ENCODE measurements around the gene OR5L1. TPM values are rescaled to one million over a fixed set of nuclear protein-coding genes. Genes with fewer than 3 reads are reported as not detected.

Gene OR5L1
- polyA plus RNA-seq (2012; ENCODE audit: insufficient read depth, insufficient read length) = not detected

DNA sequence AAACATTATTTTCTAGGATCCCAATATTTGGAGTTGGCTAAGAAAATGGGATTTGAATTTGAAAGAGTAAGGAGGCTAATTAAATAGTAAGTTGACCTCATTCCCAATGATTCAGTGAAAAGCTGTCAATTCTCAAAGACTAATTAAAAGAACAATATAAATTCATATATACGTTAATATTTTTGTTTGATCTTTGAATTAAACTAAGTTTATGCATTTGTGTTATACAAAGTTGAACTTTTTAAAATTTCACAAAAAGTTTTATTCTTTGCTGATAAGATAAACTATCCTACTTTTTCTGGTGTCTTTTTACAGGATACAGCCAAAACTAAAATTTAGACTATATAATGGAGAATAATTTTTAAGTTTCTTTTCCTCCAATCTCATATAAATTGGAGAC is at the start of gene OR5L1:
OR5L1 (plus strand) TSS at position 301 of the 400 bp plus-strand sequence. CDS start 100 bp downstream, outside the sequence.
- no peak for DNase-seq (ENCODE audit: low read depth, low spot score)
- no peak within 1 kb of the TSS for H3K4me3 ChIP-seq (ENCODE audit: low read length)

DNA sequence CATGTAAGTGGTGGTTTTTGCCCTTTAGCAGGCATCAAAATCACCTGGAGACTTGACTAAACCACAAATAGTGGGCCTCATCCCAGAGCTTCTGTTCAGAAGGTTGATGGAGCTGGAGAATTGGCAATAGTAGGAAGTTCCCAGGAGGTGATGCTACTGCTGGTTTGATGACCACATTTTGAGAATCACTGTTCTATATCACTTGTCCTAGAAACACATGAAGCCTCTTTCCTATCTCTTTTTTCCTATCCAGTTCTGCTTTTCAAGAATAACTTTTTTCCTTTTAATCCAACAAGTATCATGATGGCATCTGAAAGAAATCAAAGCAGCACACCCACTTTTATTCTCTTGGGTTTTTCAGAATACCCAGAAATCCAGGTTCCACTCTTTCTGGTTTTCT is 38.0 kb upstream of the OR5L1 start, which contains the start of gene OR5D13:
OR5D13 (plus strand) TSS at position 301 of the 400 bp plus-strand sequence; CDS start at position 301, 0 bp downstream.
- H3K4me3 ChIP-seq (ENCODE audit: low read length) = no peak within 1 kb of the TSS
- DNase-seq (ENCODE audit: low read depth, low spot score) = no peak

DNA sequence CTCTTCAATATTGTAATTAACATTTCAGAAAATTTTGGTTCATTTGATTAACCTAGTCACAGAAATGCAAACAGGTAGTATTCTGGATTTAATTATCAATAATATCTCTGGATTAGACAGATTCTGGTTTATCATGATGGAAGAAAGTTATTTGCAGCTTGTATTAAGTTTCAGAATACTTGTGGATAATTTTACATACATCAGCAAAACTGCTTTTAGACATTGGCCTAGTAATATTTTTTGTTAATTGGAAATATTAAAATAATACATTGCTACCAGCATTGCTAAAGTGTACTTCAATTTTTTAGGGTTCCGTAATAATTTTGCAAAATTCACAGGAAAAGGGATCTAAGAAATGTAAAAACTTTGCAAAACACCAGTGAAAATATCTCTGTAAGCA is 19.6 kb upstream of the OR5L1 start:
- DNase-seq (ENCODE audit: low read depth, low spot score) = no peak

DNA sequence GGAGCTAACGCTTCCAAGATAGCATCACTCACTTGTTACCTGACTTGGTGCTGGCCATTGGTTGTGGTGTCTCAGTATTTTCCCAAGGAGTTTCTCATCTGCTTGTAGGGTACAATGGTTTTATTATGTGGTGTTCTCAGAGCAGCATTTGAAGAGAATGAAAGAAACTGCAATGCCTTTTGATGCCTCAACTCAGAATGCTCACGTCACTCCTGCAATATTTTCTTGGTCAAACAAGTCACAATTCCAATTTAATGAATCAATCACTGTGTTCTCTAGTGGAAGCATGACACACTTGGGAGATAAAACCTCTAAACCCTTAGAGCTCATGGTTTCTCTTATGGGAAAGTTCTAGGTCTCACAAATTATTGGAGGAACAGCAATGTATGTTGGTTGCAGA is 17.8 kb upstream of the OR5L1 start:
- DNase-seq (ENCODE audit: low read depth, low spot score) = no peak
- no peak overlapping the region for H3K4me3 ChIP-seq (ENCODE audit: low read length)

More for the DNA sequence above, 19.6 kb upstream of the OR5L1 start:
- H3K4me3 ChIP-seq (ENCODE audit: low read length) = no peak overlapping the region

DNA sequence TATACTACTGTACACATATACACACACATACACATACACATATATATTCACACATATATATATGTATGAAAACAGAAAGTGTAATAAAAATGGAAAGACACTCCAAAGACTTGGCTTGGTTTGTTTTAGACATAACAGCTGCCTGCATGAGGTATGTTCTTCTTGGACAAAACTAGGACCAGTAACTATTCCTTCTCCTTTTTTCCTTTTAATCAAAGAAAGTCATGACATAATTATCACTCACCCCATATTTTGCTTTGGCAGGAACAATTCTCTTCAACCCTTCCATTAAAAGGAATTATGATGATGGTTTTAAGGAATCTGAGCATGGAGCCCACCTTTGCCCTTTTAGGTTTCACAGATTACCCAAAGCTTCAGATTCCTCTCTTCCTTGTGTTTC is 15.9 kb upstream of the OR5L1 start, which contains the start of gene OR5D14:
OR5D14 (plus strand) TSS at position 301 of the 400 bp plus-strand sequence; CDS start at position 301, 0 bp downstream.
- DNase-seq (ENCODE audit: low read depth, low spot score) = no peak
- no peak within 1 kb of the TSS for H3K4me3 ChIP-seq (ENCODE audit: low read length)

DNA sequence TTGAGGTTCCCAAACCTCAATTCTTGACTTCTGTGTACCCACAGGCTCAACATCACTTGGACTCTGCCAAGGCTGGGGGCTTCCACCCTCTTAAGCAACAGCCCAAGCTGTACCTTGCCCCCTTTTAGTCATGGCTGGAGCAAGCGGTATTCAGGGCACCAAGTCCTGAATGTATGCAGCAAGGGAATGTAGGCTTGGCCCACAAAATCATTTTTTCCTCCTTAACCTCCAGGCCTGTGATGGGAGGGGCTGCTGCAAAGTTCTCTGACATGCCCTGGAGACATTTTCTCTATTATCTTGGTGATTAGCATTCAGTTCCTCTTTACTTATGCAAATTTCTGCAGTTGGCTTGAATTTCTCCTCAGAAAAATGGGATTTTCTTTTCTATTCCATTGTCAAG is 4.9 kb upstream of the OR5L1 start:
- DNase-seq (ENCODE audit: low read depth, low spot score) = no peak
- no peak overlapping the region for H3K4me3 ChIP-seq (ENCODE audit: low read length)

DNA sequence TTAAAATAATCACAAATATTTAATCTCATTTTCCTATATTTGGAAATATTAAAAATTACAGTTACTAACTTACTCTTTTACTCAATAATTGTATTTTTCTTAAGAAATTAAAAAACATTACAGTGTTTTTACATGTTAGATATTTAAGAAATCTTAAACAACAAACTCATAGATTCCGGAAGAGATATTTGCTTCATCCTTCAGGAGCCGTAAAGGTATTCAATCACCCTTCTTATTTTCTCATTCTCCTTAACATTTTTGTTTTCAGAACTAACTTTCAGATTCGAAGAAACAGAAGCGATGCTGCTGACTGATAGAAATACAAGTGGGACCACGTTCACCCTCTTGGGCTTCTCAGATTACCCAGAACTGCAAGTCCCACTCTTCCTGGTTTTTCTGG is 8.2 kb downstream of the OR5L1 start, which contains the start of gene OR5D18:
OR5D18 (plus strand) TSS at position 301 of the 400 bp plus-strand sequence; CDS start at position 301, 0 bp downstream.
- no peak for DNase-seq (ENCODE audit: low read depth, low spot score)
- no peak within 1 kb of the TSS for H3K4me3 ChIP-seq (ENCODE audit: low read length)

DNA sequence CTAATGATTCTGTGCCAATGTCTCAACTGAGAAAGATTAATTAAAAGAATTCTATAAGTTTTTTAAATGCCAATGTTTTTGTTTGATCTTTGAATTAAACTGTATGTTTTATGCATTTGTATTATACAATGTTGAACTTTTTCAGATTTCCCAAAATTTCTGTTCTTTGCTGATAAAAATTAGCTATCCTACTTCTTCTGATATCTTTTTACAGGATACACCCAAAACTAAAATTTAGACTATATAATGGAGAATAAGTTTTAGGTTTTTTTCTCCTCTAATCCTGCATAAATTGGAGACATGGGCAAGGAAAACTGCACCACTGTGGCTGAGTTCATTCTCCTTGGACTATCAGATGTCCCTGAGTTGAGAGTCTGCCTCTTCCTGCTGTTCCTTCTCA is 15.8 kb downstream of the OR5L1 start, which contains the start of gene OR5L2:
OR5L2 (plus strand) TSS at position 301 of the 400 bp plus-strand sequence; CDS start at position 301, 0 bp downstream.
- no peak for DNase-seq (ENCODE audit: low read depth, low spot score)
- H3K4me3 ChIP-seq (ENCODE audit: low read length) = no peak within 1 kb of the TSS

DNA sequence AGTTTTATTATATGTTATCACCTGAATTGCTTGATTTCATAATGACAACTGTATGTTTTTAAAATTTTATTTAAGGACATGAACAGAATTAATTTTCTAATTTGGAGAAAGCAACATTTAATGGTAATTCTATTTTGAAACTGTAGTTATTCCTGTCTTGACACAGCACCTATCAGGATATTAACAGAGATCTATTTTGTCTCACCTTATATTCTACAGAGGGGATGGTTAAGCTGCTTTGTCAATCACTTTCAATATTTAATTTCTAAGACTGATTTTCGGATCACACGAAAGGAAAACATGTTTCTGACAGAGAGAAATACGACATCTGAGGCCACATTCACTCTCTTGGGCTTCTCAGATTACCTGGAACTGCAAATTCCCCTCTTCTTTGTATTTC is 27.3 kb downstream of the OR5L1 start, which contains the start of gene OR5D16:
OR5D16 (plus strand) TSS at position 301 of the 400 bp plus-strand sequence; CDS start at position 301, 0 bp downstream.
- no peak for DNase-seq (ENCODE audit: low read depth, low spot score)
- no peak within 1 kb of the TSS for H3K4me3 ChIP-seq (ENCODE audit: low read length)

DNA sequence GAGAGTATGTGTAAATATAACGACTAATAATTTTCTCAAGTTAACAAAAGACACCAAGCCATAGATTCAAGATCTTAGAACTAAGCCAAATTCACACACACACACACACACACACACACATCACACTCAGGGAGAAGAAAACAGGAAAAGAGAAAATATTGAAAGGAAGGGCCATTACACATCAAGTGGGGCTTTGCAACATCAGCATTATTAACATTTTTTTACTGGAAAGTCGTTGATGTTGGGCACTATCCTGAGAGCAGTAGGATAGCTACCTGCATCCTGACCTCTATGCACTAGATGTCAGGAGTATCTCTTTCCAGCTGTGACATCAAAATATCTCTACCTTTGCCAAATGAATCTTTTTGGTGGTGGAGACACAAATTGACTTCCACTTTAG is 36.3 kb downstream of the OR5L1 start:
- no peak for DNase-seq (ENCODE audit: low read depth, low spot score)
- H3K4me3 ChIP-seq (ENCODE audit: low read length) = no peak overlapping the region

DNA sequence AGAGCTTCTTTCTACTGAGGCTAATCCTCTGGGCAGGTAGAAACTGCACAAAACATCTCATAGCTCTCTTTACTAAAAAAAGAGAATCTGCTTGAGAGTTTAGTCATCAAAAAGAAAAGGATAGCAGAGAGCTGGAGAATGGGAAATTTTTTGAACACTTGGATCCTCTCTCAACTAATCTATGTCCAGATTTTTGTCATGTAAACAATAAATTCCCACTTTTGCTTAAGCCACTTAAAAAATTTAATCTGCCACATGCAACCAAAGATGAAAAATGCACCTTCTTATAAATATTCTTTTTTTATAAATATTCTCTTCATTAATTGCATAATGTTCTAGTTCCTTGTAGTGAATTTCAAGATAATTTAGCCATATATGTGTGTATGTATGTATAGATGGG is 37.9 kb downstream of the OR5L1 start:
- no peak for DNase-seq (ENCODE audit: low read depth, low spot score)
- no peak overlapping the region for H3K4me3 ChIP-seq (ENCODE audit: low read length)

DNA sequence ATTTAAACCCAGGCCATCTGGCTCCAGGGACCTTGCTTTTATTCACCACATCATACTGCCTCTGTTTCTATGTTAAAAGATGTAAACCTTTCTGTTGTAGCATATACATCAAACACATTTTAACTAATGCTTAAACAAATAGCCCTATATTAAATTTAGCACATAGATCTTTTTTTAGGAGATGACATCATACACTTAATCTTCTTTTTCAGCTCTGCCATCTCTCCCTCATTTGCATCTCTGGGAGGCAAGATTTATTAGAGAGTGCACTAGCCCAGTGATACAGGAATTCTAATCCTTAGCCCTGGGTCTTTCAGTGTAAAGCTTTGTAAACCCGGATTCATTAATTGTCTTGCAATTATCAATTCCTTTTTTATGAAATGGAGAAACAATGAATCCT is 41.0 kb downstream of the OR5L1 start:
- no peak for DNase-seq (ENCODE audit: low read depth, low spot score)
- no peak overlapping the region for H3K4me3 ChIP-seq (ENCODE audit: low read length)

DNA sequence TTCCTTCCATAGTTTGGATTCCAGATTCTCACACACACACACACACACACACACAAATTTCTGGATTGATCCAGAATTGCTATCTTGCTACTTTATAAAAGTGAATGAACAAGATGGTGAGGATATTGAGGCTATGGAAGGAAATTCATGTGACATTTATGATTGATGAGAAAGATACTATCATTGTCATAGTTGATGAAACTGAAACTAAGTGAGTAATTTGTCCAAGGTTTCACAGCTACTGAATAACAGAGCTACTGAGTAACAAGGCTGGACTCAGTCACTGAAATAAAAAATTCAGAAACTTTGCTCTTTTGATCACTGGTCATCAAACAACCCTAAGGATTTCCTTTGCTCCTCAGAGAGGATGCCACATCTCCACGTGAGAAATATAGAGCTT is 43.5 kb downstream of the OR5L1 start:
- no peak overlapping the region for H3K4me3 ChIP-seq (ENCODE audit: low read length)
- no peak for DNase-seq (ENCODE audit: low read depth, low spot score)

All from Jurkat, Clone E6-1 (cell line).